ENCODE data around the gene EML4. TPM values are rescaled to one million over a fixed set of nuclear protein-coding genes. Genes with fewer than 3 reads are reported as not detected.

The EML4 gene
- total RNA-seq, 1 donor from 2014 or later = 95.8 TPM

DNA sequence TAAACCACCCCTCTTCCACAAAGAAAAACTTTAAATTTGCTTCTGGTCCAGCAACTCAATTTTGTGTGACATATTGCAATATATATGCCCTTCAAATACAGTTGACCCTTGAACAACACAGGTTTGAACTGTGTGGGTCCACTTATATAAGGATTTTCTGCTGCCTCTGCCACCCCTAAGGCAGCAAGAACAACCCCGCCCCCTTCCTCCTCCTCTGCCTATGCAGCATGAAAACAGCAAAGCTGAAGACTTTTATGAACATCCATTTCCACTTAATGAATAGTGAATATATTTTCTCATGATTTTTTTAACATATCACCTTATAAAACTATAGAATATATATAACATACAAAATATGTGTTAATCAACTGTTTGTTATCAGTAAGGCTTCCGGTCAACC is 58.3 kb downstream of the EML4 start:
- Mint-ChIP-seq H3K9me3 (no peaks in the 10 kb centered on the region), H3K36me3 (ENCODE audit: low read depth) (peaks cover 20% of the 10 kb centered on the region), H3K27me3 (no peaks in the 10 kb centered on the region), H3K4me1 (peaks cover 63% of the 10 kb centered on the region), H3K4me3 (no peak overlapping the region), H3K27ac (no peak overlapping the region)
- DNase-seq (no peak), ATAC-seq (ENCODE audit: low read depth) (no peak)
- intact Hi-C loops (cut with micrococcal nuclease) = no loop called here
- TF ChIP-seq, protein P1, sequence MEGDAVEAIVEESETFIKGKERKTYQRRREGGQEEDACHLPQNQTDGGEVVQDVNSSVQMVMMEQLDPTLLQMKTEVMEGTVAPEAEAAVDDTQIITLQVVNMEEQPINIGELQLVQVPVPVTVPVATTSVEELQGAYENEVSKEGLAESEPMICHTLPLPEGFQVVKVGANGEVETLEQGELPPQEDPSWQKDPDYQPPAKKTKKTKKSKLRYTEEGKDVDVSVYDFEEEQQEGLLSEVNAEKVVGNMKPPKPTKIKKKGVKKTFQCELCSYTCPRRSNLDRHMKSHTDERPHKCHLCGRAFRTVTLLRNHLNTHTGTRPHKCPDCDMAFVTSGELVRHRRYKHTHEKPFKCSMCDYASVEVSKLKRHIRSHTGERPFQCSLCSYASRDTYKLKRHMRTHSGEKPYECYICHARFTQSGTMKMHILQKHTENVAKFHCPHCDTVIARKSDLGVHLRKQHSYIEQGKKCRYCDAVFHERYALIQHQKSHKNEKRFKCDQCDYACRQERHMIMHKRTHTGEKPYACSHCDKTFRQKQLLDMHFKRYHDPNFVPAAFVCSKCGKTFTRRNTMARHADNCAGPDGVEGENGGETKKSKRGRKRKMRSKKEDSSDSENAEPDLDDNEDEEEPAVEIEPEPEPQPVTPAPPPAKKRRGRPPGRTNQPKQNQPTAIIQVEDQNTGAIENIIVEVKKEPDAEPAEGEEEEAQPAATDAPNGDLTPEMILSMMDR (IDR thresholded peaks at IDR 0.05) = no peak
- CTCF ChIA-PET = no interaction called here
- POLR2A ChIA-PET = interaction anchor here (0.6 kb wide), 1 partner anchor 188 kb away, joined by 3 read pairs; no protein-coding TSS in a partner anchor

DNA sequence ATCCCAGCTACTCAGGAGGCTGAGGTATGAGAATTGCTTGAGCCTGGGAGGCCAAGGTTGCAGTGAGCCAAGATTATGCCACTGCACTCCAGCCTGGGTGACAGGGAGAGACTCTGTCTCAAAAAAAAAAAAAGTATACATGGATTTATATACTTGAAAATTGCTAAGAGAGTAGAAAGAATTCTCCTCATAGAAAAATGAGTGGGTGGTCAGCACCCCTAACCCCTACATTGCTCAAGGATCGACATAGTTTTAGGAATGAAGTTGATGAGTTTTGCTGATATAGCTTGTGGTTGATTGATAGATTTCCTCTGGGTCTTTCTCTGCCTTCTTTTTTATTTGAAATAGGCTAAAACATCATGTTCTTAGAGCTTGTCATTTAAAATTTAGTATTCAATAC is 58.9 kb downstream of the EML4 start:
- no peak overlapping the region for H3K4me3 Mint-ChIP-seq
- peaks cover 16% of the 10 kb centered on the region for H3K36me3 Mint-ChIP-seq (ENCODE audit: low read depth)
- peaks cover 58% of the 10 kb centered on the region for H3K4me1 Mint-ChIP-seq
- H3K9me3 Mint-ChIP-seq = no peaks in the 10 kb centered on the region
- TF ChIP-seq, protein P1 (IDR thresholded peaks at IDR 0.05) = no peak
- CTCF ChIA-PET = interaction anchor here (0.7 to 1.4 kb wide), 2 partner anchors 32 to 137 kb away, joined by 3 to 4 read pairs; no protein-coding TSS in a partner anchor
- no peak overlapping the region for H3K27ac Mint-ChIP-seq
- H3K27me3 Mint-ChIP-seq = no peaks in the 10 kb centered on the region
- ATAC-seq (ENCODE audit: low read depth) (no peak), DNase-seq (no peak)
- POLR2A ChIA-PET = interaction anchor here (0.6 kb wide), 1 partner anchor 189 kb away, joined by 3 read pairs; no protein-coding TSS in a partner anchor
- intact Hi-C loops (cut with micrococcal nuclease) = no loop called here

DNA sequence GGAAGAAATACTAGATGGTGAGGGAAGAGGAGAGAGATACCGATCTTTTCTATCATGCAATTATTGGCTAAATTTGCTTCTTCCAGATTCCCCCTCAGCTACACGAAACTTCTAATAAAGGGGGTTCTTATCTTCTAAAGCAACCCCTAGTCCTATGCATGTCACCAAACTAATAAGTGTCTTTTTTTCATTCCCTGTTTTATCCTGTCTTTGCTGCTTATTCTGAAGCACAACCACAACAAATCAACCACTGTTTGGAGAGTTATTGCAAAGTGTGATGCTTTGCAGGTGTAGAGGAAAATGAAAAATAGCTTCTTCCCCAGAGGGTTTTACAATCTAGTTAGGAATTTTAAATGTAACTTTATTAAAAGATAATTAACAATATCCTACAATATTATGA is 60.8 kb downstream of the EML4 start:
- DNase-seq (no peak), ATAC-seq (ENCODE audit: low read depth) (no peak)
- Mint-ChIP-seq H3K4me1 (peaks cover 46% of the 10 kb centered on the region), H3K27ac (no peak overlapping the region), H3K36me3 (ENCODE audit: low read depth) (peaks cover 8% of the 10 kb centered on the region), H3K4me3 (no peak overlapping the region), H3K9me3 (no peaks in the 10 kb centered on the region), H3K27me3 (no peaks in the 10 kb centered on the region)
- ChIA-PET POLR2A (interaction anchor here (0.6 kb wide), 1 partner anchor 14 kb away, joined by 11 read pairs; no protein-coding TSS in a partner anchor), CTCF (interaction anchor here (0.9 to 1.5 kb wide), 5 partner anchors 9 to 358 kb away, joined by 3 to 4 read pairs (median 3); no protein-coding TSS in a partner anchor)
- TF ChIP-seq, protein P1 (IDR thresholded peaks at IDR 0.05) = no peak
- intact Hi-C loops (cut with micrococcal nuclease) = no loop called here

DNA sequence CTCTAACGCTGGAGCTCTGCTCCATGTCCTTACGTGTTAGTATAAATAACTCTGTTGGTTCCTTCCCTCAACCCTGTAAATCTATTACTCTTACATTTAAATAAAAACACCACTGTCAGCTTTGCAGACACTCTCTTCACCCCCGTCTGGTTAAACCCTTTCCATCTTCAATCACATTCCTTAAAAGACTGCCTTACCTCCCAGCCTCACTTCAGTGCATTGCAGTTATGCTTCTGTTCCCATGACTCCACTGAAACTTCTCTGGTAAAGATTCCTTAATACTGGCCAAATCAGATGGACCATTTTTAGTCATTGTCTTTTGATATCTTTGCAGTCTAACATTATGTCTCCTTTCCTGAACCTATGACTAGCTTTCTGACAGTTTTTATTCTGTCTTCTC is 61.7 kb downstream of the EML4 start:
- Mint-ChIP-seq H3K27me3 (no peaks in the 10 kb centered on the region), H3K4me1 (peaks cover 49% of the 10 kb centered on the region), H3K9me3 (no peaks in the 10 kb centered on the region), H3K36me3 (ENCODE audit: low read depth) (peaks cover 10% of the 10 kb centered on the region), H3K4me3 (no peak overlapping the region), H3K27ac (peak overlapping the region; percentile 2)
- ChIA-PET POLR2A (no interaction called here), CTCF (interaction anchor here (1.4 to 1.5 kb wide), 2 partner anchors 135 to 359 kb away, joined by 4 read pairs; no protein-coding TSS in a partner anchor)
- DNase-seq = no peak
- no peak for ATAC-seq (ENCODE audit: low read depth)
- intact Hi-C loops (cut with micrococcal nuclease) = no loop called here
- TF ChIP-seq, protein P1 (IDR thresholded peaks at IDR 0.05) = no peak

DNA sequence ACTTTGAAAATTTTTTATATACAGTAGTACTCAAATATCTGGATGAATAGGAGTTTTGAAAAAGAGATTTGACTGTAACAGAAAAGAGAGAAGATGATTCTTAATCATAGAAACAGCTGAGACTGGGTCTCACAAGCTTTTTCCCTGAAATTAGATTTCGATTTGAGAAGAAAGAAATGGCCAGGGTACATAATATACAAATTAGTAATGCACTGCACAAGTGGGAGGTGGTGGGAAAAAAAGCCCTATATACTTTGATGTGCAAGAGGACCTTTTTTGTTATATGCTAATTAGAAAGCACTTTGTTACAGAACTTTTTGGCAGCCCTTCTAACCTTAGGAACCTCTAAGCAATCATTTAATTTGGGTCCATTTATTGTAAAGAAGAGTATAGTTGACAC is 62.9 kb downstream of the EML4 start:
- peaks cover 11% of the 10 kb centered on the region for H3K36me3 Mint-ChIP-seq (ENCODE audit: low read depth)
- POLR2A ChIA-PET = no interaction called here
- intact Hi-C loops (cut with micrococcal nuclease) = no loop called here
- ATAC-seq (ENCODE audit: low read depth) (no peak), DNase-seq (no peak)
- no peak overlapping the region for H3K27ac Mint-ChIP-seq
- peaks cover 53% of the 10 kb centered on the region for H3K4me1 Mint-ChIP-seq
- TF ChIP-seq, protein P1 (IDR thresholded peaks at IDR 0.05) = no peak
- H3K27me3 Mint-ChIP-seq = no peaks in the 10 kb centered on the region
- H3K4me3 Mint-ChIP-seq = no peak overlapping the region
- CTCF ChIA-PET = no interaction called here
- H3K9me3 Mint-ChIP-seq = no peaks in the 10 kb centered on the region

All from activated B cell treated with CpG ODN at 0.5 μM for 24 hours (primary cell).